NCI-H146 treated with DMSO at 0.1 percent for 48 hours (cell line): Measurements from ENCODE around the gene WSB1.
"Not testable (repeated sequence)": the region's sequence is repeated elsewhere in the genome, so short reads cannot be mapped to it uniquely, and the experiment has no call there.

Source experiments
- DNase-seq: peaks from one replicate; lab custom pipeline; 2025; ENCODE audit not compliant: unreplicated experiment; lab: John Stamatoyannopoulos, UW

Gene WSB1

GRCh38 chr17:27313301-27313700, 19.4 kb downstream of the WSB1 start:
- no peak for DNase-seq

- DNase-seq: no peak
These were observed 21.4 kb downstream of the WSB1 start for GRCh38 chr17:27315322-27315721.

GRCh38 chr17:27315796-27316465, 22.0 kb downstream of the WSB1 start:
- DNase-seq: no peak

- no peak for DNase-seq
These were observed 24.3 kb downstream of the WSB1 start for GRCh38 chr17:27318228-27318627.

GRCh38 chr17:27318633-27319032, 24.7 kb downstream of the WSB1 start:
- DNase-seq: no peak

- DNase-seq: no peak
These were observed 25.8 kb downstream of the WSB1 start for GRCh38 chr17:27319541-27320221.

- no peak for DNase-seq
These were observed 26.3 kb downstream of the WSB1 start for GRCh38 chr17:27320222-27320560.

- DNase-seq: no peak
These were observed 27.5 kb downstream of the WSB1 start for GRCh38 chr17:27321372-27321771.

GRCh38 chr17:27322026-27322425, 28.1 kb downstream of the WSB1 start:
- DNase-seq: no peak

- DNase-seq: no peak
These were observed 29.0 kb downstream of the WSB1 start for GRCh38 chr17:27322690-27323508.

- no peak for DNase-seq
These were observed 29.8 kb downstream of the WSB1 start for GRCh38 chr17:27323538-27324215.

- DNase-seq: no peak
These were observed 30.9 kb downstream of the WSB1 start for GRCh38 chr17:27324771-27325339.

- no peak for DNase-seq
These were observed 32.1 kb downstream of the WSB1 start for GRCh38 chr17:27326051-27326450.

GRCh38 chr17:27326585-27326984, 32.7 kb downstream of the WSB1 start:
- DNase-seq: no peak

- DNase-seq: no peak
These were observed 33.5 kb downstream of the WSB1 start for GRCh38 chr17:27327397-27327796.

GRCh38 chr17:27327871-27328270, 34.0 kb downstream of the WSB1 start:
- no peak for DNase-seq

- DNase-seq: not testable (repeated sequence)
These were observed 34.8 kb downstream of the WSB1 start for GRCh38 chr17:27328686-27329085.

- no peak for DNase-seq
These were observed 35.4 kb downstream of the WSB1 start for GRCh38 chr17:27329146-27329805.

- no peak for DNase-seq
These were observed 38.1 kb downstream of the WSB1 start for GRCh38 chr17:27332047-27332393.

- peak; percentile 91 for DNase-seq
These were observed 38.8 kb downstream of the WSB1 start for GRCh38 chr17:27332485-27333409.
